ENCODE results near the gene RBM4.

- TF ChIP-seq CTCF (IDR thresholded peaks at IDR 0.05 in 4 of 5, conservative IDR thresholded peaks at IDR 0.05 in 1 of 5) (no peak), POLR2A (IDR thresholded peaks at IDR 0.05) (no peak)
These were observed 38.3 kb upstream of the RBM4 start for GRCh38 chr11:66600219-66600618.

Data from gastrocnemius medialis (tissue), 4 donors.